ENCODE measurements around the gene TMEM178B. TPM values are rescaled to one million over a fixed set of nuclear protein-coding genes. Genes with fewer than 3 reads are reported as not detected.

Gene TMEM178B
- total and polyA plus RNA-seq, 9 of the 15 experiments (the other 6 are each of a cell fraction or from before 2014, with no cell fraction given): under 0.01 to 0.03 (median 0.01) TPM; not detected in 5

- TF ChIP-seq ZBTB40 (IDR thresholded peaks at IDR 0.05) (no peak), ZBTB40 (CRISPR knock-in tag; IDR thresholded peaks at IDR 0.05) (no peak), ZNF217 (CRISPR knock-in tag; IDR thresholded peaks at IDR 0.05) (no peak), SMAD4 (CRISPR knock-in tag; conservative IDR thresholded peaks at IDR 0.05) (no peak), HMG20B (CRISPR knock-in tag; IDR thresholded peaks at IDR 0.05) (no peak), ZNF583 (CRISPR knock-in tag; IDR thresholded peaks at IDR 0.05) (no peak), CREB1 (IDR thresholded peaks at IDR 0.05) (no peak), CREB1 (CRISPR knock-in tag; IDR thresholded peaks at IDR 0.05) (no peak), DMBX1 (CRISPR knock-in tag; IDR thresholded peaks at IDR 0.05; ENCODE audit: borderline replicate concordance) (no peak), IRF2 (CRISPR knock-in tag; IDR thresholded peaks at IDR 0.05) (no peak), THAP12 (CRISPR knock-in tag; IDR thresholded peaks at IDR 0.05) (no peak), NCOA1 (IDR thresholded peaks at IDR 0.05; ENCODE audit: low read depth) (no peak), EZH2 (IDR thresholded peaks at IDR 0.05; ENCODE audit: borderline replicate concordance, low read depth, low read length) (no peak)
- TF ChIP-seq, protein P1, sequence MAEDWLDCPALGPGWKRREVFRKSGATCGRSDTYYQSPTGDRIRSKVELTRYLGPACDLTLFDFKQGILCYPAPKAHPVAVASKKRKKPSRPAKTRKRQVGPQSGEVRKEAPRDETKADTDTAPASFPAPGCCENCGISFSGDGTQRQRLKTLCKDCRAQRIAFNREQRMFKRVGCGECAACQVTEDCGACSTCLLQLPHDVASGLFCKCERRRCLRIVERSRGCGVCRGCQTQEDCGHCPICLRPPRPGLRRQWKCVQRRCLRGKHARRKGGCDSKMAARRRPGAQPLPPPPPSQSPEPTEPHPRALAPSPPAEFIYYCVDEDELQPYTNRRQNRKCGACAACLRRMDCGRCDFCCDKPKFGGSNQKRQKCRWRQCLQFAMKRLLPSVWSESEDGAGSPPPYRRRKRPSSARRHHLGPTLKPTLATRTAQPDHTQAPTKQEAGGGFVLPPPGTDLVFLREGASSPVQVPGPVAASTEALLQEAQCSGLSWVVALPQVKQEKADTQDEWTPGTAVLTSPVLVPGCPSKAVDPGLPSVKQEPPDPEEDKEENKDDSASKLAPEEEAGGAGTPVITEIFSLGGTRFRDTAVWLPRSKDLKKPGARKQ (CRISPR knock-in tag; IDR thresholded peaks at IDR 0.05): no peak
Measured at GRCh38 chr7:141094336-141095070, 20.6 kb downstream of the TMEM178B start (continued).
